NCI-H1417 treated with DMSO at 0.1 percent for 48 hours (cell line): ENCODE measurements around the gene SLC39A2.

Experiments
- DNase-seq: peaks from one replicate; lab custom pipeline; 2025; lab: John Stamatoyannopoulos, UW

The SLC39A2 gene

GRCh38 chr14:21047378-21047781, 48.3 kb downstream of the SLC39A2 start:
- no peak for DNase-seq

- DNase-seq: no peak
Measured at GRCh38 chr14:21048638-21049037, 49.5 kb downstream of the SLC39A2 start.

GRCh38 chr14:21049271-21049673, 50.2 kb downstream of the SLC39A2 start:
- DNase-seq: no peak

- DNase-seq: no peak
Measured at GRCh38 chr14:21050597-21050996, 51.5 kb downstream of the SLC39A2 start.
